ENCODE measurements around the gene CNST.

Gene CNST, protein sequence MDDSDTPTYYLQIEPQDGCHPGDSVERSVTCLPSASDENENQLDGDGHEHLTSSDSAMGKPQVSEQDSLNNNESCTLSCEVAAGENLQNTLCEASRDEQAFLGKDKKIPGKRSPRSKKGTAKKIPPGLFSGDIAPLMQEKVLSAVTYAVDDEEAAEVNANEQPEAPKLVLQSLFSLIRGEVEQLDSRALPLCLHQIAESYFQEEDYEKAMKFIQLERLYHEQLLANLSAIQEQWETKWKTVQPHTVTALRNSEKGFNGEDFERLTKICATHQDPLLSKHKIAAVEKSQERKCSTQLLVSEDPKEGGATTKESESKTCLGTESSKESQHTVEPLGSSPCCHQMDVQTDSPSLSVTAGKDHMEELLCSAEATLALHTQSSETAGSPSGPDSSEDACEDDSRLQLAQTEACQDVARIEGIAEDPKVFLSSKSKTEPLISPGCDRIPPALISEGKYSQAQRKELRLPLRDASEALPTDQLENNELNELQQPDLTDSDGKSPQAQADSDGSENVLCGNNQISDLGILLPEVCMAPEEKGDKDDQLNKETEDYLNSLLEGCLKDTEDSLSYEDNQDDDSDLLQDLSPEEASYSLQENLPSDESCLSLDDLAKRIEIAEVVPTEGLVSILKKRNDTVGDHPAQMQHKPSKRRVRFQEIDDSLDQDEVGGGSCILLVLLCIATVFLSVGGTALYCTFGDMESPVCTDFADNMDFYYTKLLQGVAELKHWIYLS

DNA sequence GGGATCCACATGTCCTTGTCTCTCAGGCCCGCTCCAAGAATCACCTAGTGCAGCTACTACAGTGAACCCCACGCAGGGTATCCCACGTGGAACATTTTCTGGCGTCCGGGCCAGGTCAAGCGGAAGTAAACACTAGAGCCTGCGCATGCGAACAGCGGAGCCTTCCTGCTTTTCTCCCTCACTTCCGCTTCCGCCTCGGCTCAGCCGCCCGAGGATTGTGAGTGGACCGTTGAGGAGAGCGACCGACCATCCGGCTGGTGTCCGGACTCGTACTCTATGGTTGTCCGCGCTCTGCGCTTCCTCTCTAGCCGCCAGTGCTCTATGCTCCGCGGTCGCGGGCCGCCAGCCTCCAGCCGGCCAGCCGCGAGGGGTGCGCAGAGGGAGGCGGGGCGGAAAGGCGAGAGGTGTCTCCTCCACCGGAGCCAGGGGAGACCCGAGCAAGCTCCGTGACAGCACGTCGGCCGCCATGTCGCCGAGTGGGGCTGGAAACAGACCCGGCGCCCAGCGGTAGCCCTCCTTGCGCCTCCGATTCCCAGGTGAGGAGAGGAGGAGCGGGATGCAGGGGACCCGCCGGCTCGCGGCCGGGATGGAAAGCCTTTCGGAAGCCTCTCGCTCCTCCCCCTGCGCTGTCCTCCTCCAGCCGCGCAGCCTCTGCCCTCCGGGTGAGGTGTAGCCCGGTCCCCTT lies at the start of gene CNST, which contains the start of gene TFB2M:
TSS of gene CNST (plus strand) at position 329 of the 685 bp plus-strand sequence. CDS start 25,107 bp downstream, outside the sequence.
TSS of gene TFB2M (minus strand) at position 134 of the 685 bp plus-strand sequence. CDS start at position 11, 123 bp downstream.
- DNase-seq, result peak; percentile 93 to 99 (median 97)
- intact Hi-C loops (cut with DNase I), result loop anchor here (5.0 kb wide), 1 partner anchor 1914 kb away; the partner anchor contains the start of gene DESI2

DNA sequence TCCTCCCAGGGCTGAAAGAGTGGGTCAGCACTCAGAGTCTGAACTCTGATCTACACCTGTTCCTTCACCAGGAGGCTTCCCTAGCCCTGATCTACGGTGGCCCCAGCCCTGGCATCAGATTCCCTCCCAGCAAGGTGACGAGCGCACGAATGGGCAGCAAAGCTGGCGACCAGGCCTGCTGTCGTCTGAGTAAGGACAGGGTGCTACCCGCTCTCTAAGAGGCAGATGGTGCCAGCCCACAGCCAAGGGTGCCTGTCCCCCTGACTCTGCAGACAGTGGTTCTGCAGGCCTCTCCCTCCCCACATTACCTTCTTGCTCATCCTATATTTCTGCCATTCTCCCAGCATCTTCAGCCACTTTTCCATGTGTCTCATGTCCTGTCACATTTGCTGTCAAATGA lies 48.9 kb upstream of the CNST start:
- intact Hi-C loops (cut with DNase I), result no loop called here
- DNase-seq, result no peak

DNA sequence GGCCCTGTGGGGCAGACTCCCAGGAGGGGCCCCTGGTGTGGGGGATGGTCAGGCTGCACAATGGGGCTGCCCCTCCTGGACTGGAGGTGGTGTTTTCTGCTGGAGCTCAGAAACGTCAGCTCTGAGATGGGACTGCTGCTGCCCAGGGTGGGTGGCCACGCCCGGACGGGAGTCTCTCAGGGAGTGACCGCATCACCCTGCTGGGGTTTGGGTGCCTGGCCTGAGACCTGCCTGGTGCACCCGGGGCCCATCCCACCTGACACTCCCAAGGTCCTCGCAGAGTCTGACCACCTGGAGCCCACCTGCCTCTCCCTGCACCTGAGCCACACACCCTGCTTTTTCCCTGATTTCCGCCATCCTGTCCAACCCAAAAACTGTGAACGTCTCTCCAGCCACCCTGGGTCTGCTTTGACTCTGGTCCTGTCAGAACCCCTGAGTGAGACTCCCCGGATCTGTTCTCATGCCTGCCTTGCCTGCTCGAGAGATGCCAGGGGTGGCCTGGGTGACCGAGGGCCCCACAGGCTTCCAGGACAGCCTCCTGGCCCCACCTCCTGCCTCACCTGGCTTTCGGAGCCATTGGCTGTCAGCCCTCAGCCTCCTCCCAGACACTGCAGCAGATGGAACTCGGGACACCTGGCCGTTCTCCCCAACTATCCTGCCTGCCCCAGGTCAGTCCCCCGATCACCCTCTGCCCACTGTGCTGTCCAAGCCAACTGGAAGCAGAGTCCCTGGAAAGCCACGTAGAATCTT lies 47.6 kb upstream of the CNST start:
- DNase-seq, result no peak
- intact Hi-C loops (cut with DNase I), result no loop called here

DNA sequence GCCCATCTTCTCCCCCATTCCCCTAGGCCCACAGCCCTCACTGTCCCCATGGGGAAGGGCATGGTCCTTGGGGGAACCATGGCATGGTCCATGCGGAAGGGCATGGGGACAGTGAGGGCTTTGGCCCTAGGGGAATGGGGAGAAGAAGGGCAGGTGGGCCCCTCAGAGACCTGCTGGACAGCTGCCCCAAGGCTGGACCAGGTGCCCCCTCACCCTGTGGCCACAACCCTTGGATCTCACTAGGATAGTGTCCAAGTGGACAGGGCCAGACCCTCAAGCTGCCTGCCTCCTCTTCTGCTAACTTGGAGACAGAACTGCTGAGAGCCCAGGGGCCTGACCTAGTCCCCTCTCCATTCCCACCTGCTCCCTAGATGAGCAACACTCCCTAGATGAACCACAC lies 46.7 kb upstream of the CNST start:
- DNase-seq, result no peak
- intact Hi-C loops (cut with DNase I), result no loop called here

DNA sequence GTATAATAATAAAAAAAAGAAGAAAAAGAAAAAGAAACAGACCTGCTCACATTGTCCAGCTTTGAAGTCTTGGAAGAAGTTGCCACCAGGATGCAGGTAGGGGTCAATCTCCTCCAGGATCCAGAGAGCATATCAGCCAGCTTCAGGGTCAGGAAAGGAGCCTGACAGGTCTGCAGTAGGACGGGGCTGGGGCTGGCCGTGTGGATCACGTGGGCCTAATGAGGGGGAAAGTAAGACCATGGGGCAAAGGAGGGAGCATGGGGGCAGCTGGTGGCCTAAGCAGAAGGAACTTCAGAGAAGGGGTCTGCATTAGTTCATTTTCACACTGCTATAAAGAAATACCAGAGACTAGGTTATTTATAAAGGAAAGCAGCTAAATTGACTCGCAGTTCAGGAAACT lies 39.9 kb upstream of the CNST start:
- intact Hi-C loops (cut with DNase I), result no loop called here
- no peak for DNase-seq

DNA sequence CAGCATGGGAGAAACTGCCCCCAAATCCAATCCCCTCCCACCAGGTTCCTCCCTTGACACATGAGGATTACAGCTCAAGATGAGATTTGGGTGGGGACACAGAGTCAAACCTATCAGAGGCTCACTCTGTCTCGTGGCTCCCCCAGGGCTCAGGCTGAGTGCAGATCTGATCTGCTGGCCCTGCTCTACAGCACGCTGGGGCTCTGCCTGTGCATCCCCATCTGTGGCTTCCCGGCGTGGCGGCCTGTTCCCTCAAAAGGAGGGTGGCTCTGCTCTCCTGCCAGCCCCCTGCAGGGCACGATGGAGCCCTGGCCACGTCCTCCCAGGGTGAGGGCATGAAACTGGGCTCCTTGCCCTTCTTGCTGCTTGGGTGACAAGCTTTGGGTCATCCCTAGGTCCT lies 39.3 kb upstream of the CNST start:
- no peak for DNase-seq

DNA sequence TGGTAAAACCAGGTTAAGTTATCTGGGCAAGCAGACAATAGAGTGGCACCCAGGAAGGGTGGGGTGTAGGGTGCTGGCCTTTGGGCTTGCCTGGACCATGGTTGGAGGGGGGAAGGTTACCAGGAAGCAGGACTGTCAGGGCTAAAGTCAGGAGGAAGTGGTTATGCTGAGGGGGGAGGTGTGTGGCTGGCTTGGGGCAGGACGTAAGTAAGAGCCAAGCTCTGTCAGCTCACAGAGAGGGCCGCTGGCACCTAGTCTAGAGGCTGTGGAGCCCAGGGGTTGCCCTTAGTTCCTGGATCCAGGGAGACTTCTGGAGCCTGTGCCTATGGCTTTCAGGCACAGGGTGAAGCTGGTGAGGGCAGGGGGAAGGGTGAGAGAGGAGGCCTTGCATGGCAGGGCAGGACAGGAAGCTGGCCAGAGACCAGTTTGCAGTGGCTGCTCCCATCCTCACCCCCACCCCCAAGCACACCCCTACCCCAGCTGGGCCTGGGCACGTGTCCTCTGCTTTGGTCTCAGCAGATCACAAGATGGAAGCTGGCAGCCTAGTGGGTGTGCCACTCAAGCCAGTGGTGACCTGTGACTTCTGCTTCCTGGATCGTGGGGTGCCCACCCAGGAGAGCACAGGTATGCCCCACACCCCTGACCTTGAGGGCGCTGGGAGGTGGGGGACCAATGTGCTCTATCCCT lies 38.7 kb upstream of the CNST start:
- intact Hi-C loops (cut with DNase I), result no loop called here
- DNase-seq, result no peak

More for the DNA sequence above, 39.3 kb upstream of the CNST start:
- intact Hi-C loops (cut with DNase I), result no loop called here

DNA sequence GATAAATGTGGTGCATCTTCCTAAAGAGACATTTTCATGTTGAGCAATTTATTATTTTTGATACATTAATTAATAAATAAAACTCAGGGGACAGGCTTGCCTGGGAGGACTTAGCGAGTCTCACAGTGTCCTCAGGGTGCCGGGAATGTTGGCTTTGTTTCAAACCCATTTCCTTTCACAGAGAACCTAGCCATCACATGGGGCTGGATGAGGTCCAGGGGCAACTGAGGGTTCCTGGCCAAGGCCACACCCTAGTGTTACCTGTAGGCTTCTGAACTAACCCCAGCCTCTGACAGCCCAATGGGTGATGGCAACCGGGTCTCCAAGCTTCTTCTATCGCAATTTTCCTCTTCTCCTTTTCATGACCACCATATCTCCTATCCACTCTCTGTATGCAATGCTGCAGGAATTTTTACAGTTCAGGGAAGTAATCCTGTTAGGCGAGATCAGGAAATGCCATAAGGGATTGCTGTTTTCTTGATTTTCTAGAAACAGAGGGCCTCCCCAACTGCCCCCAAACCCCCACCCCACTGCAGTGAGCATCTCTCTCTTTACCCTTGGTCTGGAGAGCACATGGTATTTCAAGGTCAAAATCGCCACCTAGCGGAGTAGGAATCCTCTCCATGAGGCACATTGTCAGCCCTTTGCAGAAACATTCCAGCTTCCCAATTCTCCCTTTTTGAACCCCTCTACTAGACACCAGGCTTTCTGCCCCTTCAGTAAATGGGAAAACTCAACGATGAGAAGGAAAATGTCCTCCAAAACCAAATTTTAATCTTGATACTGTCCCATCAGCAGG lies 37.1 kb upstream of the CNST start:
- no peak for DNase-seq
- intact Hi-C loops (cut with DNase I), result no loop called here

DNA sequence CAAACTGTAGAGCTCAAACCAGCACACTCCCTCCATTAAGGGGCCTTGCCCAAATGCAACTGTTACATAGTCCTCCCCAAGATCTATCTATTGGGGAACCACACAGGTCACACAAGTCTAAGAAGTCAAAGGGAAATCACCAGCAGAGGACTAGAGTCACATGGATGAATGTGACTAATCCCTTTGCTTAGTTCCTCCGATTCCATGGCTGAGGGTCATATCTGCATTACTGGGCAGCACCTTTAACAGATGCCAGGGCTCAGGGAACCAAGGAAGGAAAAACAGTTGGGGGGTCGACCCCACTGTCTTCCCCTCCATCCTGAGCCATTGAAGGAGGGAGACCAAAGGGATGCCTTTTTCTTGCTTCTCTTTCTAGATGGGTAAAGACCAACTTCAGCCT lies 35.8 kb upstream of the CNST start:
- intact Hi-C loops (cut with DNase I), result no loop called here
- DNase-seq, result no peak

DNA sequence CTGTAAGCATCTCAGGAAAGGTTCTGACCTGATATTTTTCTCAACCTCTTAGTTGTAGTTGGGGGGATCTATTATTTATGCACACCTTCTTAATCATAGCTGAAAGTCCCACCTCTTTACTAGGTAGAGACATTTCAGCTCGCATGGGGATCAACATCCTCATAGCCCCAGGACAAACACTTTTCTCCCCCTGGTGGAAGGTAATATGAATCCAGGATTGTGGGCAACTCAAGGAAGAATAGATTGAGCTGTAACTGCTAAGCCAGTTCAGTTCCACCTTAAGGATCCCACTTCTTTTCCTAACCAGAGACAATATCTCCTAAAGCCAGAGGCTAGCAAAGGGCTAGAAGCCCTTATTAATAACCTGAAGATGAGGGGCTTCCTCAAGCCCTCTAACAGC lies 33.7 kb upstream of the CNST start:
- no peak for DNase-seq
- intact Hi-C loops (cut with DNase I), result no loop called here

DNA sequence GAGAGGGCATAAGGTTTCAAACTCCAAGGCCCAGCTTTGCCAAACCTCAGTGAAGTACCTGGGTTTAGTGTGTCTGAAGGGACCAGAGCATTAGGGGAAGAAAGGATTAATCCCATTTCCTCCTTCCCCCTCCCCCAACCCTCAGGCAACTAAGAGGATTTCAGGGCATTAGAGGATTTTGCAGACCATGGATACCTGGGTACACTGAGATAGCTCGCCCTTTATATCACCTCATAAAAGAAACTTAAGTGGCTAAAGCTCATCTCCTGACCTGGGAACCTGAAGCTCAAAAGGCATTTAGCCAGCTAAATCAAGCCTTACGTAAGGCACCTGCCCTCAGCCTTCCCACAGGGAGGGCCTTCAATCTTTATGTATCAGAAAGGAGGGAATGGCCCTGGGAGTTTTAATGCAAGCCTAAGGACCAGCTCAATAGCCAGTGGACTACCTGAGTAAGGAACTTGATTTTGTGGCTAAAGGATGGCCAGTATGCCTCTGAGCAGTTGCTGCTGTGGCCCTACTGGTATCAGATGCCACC lies 32.8 kb upstream of the CNST start:
- intact Hi-C loops (cut with DNase I), result no loop called here
- no peak for DNase-seq

DNA sequence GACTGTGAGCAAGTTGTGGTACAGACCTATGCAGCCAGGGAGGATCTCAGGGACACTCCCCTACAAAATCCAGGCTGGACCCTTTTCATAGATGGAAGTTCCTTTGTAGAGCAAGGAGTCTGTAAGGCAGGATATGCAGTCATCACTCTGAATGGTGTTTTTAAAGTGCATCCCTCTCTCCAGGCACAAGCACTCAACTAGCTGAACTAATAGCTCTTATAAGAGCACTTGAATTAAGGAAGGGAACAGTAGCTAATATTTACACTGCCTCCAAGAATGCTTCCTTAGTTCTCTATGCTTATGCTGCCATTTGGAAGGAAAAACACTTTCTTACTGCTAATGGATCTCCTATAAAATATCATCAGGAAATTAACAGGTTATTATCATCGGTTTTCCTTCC lies 32.1 kb upstream of the CNST start:
- intact Hi-C loops (cut with DNase I), result no loop called here
- DNase-seq, result no peak

DNA sequence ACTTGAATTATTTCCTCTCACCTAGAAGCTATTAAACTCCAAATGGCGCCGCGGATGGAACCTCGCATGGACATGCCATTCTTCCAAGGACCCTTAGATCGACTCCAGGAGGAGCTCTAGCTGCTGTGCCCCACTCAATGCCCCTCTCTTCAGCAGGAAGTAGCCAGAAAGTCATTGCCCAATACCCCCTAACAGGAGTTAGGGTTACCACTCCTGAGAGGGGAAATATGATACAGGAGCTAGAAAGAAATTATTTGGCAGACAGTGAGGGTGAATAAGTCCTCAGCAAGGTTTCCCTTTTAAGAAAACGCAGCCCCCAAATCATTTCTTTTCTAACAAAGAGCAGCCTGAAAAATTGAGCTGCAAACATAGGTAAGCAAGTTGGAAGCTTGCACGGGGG lies 28.8 kb upstream of the CNST start:
- no peak for DNase-seq
- intact Hi-C loops (cut with DNase I), result no loop called here

DNA sequence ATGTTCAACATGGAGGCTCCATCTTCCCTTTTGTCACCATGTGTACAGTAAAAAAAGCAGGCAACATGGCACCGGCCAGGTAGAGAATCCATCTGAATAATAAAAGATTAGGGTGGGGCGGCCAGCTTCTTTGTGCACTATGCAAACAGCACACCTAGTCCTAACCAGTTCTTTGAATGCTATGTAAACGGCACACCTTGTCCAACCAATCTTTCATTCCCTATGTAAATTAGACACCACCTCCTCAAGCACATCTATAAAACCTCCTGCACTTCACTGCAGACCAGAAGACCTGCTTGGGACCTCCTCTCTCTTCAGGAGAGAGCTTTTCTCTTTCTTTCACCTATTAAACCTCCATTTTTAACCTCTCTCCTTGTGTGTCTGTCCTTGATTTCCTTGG lies 28.4 kb upstream of the CNST start:
- no peak for DNase-seq
- intact Hi-C loops (cut with DNase I), result no loop called here

DNA sequence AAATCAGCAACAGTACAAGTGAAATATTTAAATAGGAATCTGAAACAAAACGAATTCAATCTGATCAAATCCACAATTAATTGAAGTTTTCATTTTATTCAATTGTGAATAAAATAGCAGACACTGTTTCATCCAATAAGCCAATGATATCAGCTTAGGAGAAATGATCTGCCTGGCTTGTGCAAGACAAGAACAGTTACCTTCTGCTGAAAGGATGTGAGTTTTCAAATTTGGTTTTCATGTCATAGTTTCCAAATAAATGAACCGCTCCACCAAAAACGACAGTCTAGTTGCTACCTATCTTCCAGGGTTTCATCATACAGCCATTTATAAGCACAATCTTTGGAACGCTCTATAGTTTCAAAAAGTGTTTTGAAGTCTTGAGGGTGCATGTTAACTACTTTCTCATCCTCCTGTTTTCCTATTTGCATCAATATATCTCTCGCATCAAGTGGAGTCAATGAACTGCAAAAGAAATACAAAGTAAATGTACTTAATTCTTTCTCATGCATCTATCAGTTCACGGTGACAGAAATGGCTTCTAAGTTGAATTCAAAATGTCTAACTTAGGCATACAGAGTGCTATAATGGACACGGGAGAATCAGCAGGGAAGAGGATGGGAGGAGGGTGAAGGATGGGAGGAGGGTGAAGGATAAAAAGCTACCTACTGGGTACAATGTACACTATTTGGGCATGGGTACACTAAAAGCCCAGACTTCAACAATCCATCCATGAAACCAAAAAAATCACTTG lies 25.3 kb upstream of the CNST start:
- intact Hi-C loops (cut with DNase I), result no loop called here
- DNase-seq, result no peak

DNA sequence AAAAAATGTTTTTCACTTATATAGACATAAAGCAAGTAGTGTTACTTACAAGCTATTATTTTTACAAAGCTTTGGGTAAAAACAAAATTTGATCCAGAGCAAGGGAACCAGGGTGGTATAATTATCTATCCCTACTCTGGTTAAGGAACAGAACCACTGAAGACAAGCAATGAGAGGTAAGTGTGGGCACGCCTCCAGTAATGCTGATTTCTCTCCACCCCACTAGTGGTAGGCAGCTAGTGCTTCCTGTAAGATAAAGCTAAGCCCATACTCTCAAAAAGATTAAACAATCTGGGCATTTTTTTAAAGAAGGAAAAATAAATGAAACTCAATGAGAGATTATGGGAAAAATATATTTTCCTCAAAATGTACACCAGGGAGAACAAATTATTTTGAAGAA lies 22.3 kb upstream of the CNST start:
- DNase-seq, result peak in 15 of 42 donors; percentile 12 to 75 (median 35)
- intact Hi-C loops (cut with DNase I), result no loop called here

DNA sequence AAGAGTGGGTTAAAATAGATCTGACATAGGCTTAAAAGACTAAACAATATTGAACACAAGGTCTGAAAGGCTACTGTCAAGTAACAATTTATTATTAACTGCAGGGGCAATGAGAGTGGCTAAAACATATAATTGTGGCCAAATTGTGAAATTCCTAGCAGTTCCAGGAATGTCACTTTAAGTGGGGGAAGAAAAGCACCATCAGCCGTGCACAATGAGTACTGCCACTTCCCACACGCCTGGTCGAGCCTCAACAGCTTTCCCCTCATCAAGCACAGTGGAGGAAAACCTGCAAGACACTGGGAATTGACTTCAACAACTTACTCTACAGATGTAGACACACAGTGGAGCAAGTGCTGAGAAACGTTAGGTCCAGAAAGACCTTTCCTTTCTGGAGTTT lies 16.6 kb upstream of the CNST start:
- intact Hi-C loops (cut with DNase I), result no loop called here
- no peak for DNase-seq

All from head of caudate nucleus (tissue), 42 donors.